ENCODE measurements around the gene PSMG4.

The PSMG4 gene

DNA sequence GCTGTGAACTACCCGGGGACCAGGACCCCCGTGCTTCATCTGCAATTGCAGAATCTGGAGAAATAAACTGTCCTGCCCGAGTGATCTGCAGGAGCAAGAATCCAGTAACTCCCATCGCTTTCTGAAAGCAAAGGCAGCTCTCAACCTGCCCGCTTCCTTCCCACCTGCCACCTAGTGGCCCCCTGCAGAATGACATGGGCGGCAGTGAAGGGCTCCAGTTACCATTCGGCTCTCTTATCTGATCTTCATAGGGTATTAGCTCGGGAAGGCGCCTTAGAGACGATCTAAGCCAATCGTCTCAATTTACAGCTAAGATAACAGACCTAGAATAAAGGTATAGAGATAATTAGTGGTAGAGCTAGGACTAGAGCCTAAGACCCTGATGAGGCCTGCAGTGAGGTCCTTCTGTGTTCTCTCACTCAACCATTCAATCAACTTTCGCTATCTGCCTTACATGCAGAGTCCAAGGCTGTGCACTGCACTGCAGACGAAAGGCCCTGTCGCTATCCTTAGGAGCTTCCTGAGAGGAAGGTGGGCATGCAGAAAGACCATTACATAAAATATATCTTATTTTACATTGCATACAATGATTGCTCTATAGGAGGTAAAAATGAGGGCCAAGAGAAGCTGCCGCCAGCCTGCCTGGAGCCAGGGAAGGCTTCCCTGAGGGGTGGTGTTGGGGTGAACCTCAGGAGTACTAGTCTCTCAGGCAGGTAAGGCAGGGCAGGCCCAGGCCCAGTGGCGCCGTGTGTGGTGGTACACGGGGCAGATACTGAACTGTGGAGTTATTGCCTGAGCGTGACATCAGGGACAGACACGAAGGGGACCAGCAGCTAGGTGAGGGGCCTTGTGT is 7.1 kb upstream of the PSMG4 start:
- H3K4me3 ChIP-seq (ENCODE audit: low read depth, low read length) = no peak overlapping the region
- no peak for DNase-seq (ENCODE audit: low read depth)
- peak; percentile 97 for TF ChIP-seq CTCF (IDR thresholded peaks at IDR 0.05; ENCODE audit: low read depth, low read length, missing control alignments)

- no peak for TF ChIP-seq CTCF (IDR thresholded peaks at IDR 0.05; ENCODE audit: low read depth, low read length, missing control alignments)
- H3K4me3 ChIP-seq (ENCODE audit: low read depth, low read length) = no peak overlapping the region
- no peak for DNase-seq (ENCODE audit: low read depth)
These were observed 6.4 kb upstream of the PSMG4 start for GRCh38 chr6:3252369-3252768.

- DNase-seq (ENCODE audit: low read depth) = no peak
- no peak for TF ChIP-seq CTCF (IDR thresholded peaks at IDR 0.05; ENCODE audit: low read depth, low read length, missing control alignments)
These were observed 5.7 kb upstream of the PSMG4 start for GRCh38 chr6:3252861-3253596.

DNA sequence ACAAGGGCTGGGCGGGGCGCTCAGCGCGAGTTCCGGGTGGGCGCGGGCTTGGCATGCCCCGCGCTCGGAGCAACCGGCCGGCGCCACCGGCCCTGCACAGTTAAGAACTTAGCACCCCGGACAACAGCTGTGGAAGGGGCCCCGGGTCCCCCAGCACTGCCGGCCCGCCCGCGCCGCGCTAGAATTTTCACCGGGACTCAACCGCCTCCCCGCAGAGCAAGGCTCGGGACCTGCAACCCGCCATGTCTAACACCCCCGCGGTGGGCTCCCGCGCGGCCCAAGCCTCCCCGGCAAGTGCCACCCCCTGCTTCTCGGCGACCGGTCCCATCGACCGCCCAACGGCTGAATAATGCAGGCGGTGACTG is 5.2 kb upstream of the PSMG4 start:
- H3K4me3 ChIP-seq (ENCODE audit: low read depth, low read length) = no peak overlapping the region
- no peak for TF ChIP-seq CTCF (IDR thresholded peaks at IDR 0.05; ENCODE audit: low read depth, low read length, missing control alignments)
- DNase-seq (ENCODE audit: low read depth) = no peak

More at GRCh38 chr6:3252861-3253596, 5.7 kb upstream of the PSMG4 start:
- no peak overlapping the region for H3K4me3 ChIP-seq (ENCODE audit: low read depth, low read length)

GRCh38 chr6:3258201-3258600 is 546 bp upstream of the PSMG4 start:
- no peak for DNase-seq (ENCODE audit: low read depth)
- peak overlapping the region; percentile 63 for H3K4me3 ChIP-seq (ENCODE audit: low read depth, low read length)
- TF ChIP-seq CTCF (IDR thresholded peaks at IDR 0.05; ENCODE audit: low read depth, low read length, missing control alignments) = no peak

DNA sequence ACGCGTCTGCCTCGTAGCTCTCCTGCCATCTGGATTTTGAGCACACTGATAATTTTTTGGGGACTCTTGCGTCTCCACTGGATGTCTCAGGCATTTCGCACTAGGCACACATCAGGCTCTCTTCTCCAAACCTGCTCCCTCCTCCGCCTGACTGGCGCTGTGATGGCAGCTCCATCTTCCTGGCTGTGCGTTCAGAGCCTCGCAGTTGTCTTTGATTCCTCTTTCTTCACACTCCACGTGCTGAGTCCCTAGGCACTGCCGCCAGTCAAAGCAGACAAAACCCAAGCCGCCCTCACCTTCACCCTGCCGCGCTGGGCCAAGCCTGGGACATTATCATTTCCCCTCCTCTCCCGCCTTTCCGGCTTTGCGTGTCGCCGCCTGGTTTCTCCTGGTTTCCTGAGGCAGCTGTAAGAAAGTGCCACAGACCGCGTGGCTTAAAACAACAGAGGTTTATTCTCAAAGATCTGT is 778 bp downstream of the PSMG4 start:
- peak; percentile 25 for TF ChIP-seq CTCF (IDR thresholded peaks at IDR 0.05; ENCODE audit: low read depth, low read length, missing control alignments)
- peak overlapping the region; percentile 63 for H3K4me3 ChIP-seq (ENCODE audit: low read depth, low read length)
- DNase-seq (ENCODE audit: low read depth) = no peak

Measured in GM12864 (cell line).